HCT116 (cell line): ENCODE results near the gene C4orf36. TPM values are rescaled to one million over a fixed set of nuclear protein-coding genes. Genes with fewer than 3 reads are reported as not detected.

Experiments
- ATAC-seq: fragments of 200-7000 bp; cut with Tn5 transposase; 2 replicates; pipeline ENCODE4 v1.9.1; 2020; ENCODE audit warnings: mild to moderate bottlenecking, moderate library complexity
- BruUV-seq: library from RNA; stranded (reverse); fragments of 400-500 nt; replicated peaks from 2 replicates; lab custom pipeline; 2021; lab: Mats Ljungman, UMichigan
- CTCF ChIA-PET: fragments of 300-600 bp; sonication (Branson Sonifier 250); formaldehyde crosslinking; loops from one replicate; lab custom pipeline; 2021; ENCODE audit warnings: antibody characterized with exemption; lab: Charles Lee
- POLR2A ChIA-PET: fragments of 300-600, 350-600 bp; sonication (Branson Sonifier 250); formaldehyde crosslinking; loops from one replicate; lab custom pipeline; 2021; ENCODE audit warnings: antibody characterized with exemption; lab: Charles Lee
- RAD21 ChIA-PET, 2 experiments: fragments of 300-600 bp; sonication (Branson Sonifier 250); formaldehyde crosslinking; loops; one replicate each; lab custom pipeline; 2023; ENCODE audit warnings: low total read pairs in 2 of 2; ENCODE audit not compliant: uncharacterized antibody in 2 of 2, unreplicated experiment in 2 of 2, low non-redundant PET in 1 of 2; lab: Charles Lee
- DNase-seq: peaks from one replicate; pipeline ENCODE4 v3.0.0-alpha.2; 2010; ENCODE audit warnings: low read depth, low spot score
- H2AFZ ChIP-seq: fragments of 200-600 bp; shearing (Covaris generic), sonication (generic); 2 replicates; pipeline ENCODE4 v1.6.1; 2017; ENCODE audit warnings: low read depth, mixed run types, mixed read lengths, antibody characterized with exemption, low read length; ENCODE audit not compliant: poor library complexity, severe bottlenecking
- H3K27ac ChIP-seq: 2 replicates; pipeline ENCODE4 v1.5.1; 2012; ENCODE audit warnings: low read depth, low read length
- H3K27me3 ChIP-seq: fragments of 200-600 bp; sonication (generic); 2 replicates; pipeline ENCODE4 v1.6.1; 2016; ENCODE audit warnings: mixed run types, low read length, mixed read lengths; ENCODE audit not compliant: insufficient read depth
- H3K36me3 ChIP-seq, 2 experiments: fragments of 200-500 bp in 1 of 2; fragments of 200-600 bp in 1 of 2; sonication (Bioruptor generic) in 1 of 2; sonication (generic) in 1 of 2; 2 replicates each; pipeline versions ENCODE4 v1.5.1 to v1.6.1; 2014 to 2016; ENCODE audit warnings: low read length in 2 of 2, inconsistent platforms in 1 of 2, mixed read lengths in 1 of 2, mixed run types in 1 of 2; ENCODE audit not compliant: insufficient read depth in 2 of 2, control insufficient read depth in 1 of 2
- H3K4me1 ChIP-seq, 2 experiments: fragments of 200-600 bp in 1 of 2; sonication (generic) in 1 of 2; 2 replicates each; pipeline versions ENCODE4 v1.5.1 to v1.6.1; 2012 to 2017; ENCODE audit warnings: low read length in 2 of 2, inconsistent platforms in 1 of 2, mild to moderate bottlenecking in 1 of 2, mixed read lengths in 1 of 2, mixed run types in 1 of 2, moderate library complexity in 1 of 2; ENCODE audit not compliant: insufficient read depth in 2 of 2, control insufficient read depth in 1 of 2
- H3K4me2 ChIP-seq: fragments of 200-600 bp; sonication (generic); 2 replicates; pipeline ENCODE4 v1.6.1; 2017; ENCODE audit warnings: mixed run types, low read length, mixed read lengths
- H3K4me3 ChIP-seq, 2 experiments: fragments of 200-600 bp in 1 of 2; sonication (generic) in 1 of 2; replicated peaks in 1 of 2; 2 replicates each; pipeline ENCODE4 v1.5.1; 2011 to 2016; ENCODE audit warnings: low read length in 2 of 2, control low read depth in 1 of 2, low read depth in 1 of 2, mild to moderate bottlenecking in 1 of 2, mixed read lengths in 1 of 2, mixed run types in 1 of 2
- H3K79me2 ChIP-seq: fragments of 200-600 bp; sonication (generic); 2 replicates; pipeline ENCODE4 v1.6.1; 2017; ENCODE audit warnings: mild to moderate bottlenecking, mixed run types, low read length, moderate library complexity, mixed read lengths; ENCODE audit not compliant: insufficient read depth
- H3K9ac ChIP-seq: fragments of 200-600 bp; sonication (generic); 2 replicates; pipeline ENCODE4 v1.6.1; 2016; ENCODE audit warnings: low read length, mixed read lengths
- H3K9me2 ChIP-seq: fragments of 200-600 bp; sonication (generic), shearing (Covaris generic); 2 replicates; pipeline ENCODE4 v1.6.1; 2017; ENCODE audit warnings: mixed run types, mild to moderate bottlenecking, moderate library complexity; ENCODE audit not compliant: insufficient read depth
- H3K9me3 ChIP-seq, 2 experiments: fragments of 200-500 bp in 1 of 2; fragments of 200-600 bp in 1 of 2; sonication (Bioruptor generic) in 1 of 2; sonication (generic) in 1 of 2; 2 replicates each; pipeline ENCODE4 v1.6.1; 2014 to 2017; ENCODE audit warnings: low read length in 2 of 2, mixed read lengths in 2 of 2, inconsistent platforms in 1 of 2, low read depth in 1 of 2, mild to moderate bottlenecking in 1 of 2, mixed run types in 1 of 2, moderate library complexity in 1 of 2; ENCODE audit not compliant: control insufficient read depth in 1 of 2, insufficient read depth in 1 of 2
- H4K20me1 ChIP-seq: fragments of 200-600 bp; sonication (generic), shearing (Covaris generic); 2 replicates; pipeline ENCODE4 v1.6.1; 2017; ENCODE audit warnings: mixed run types, mild to moderate bottlenecking, moderate library complexity; ENCODE audit not compliant: insufficient read depth
- CBX3 ChIP-seq: IDR thresholded peaks from 2 replicates; pipeline ENCODE4 v1.6.1; 2012; ENCODE audit warnings: low read depth
- ELF1 ChIP-seq: IDR thresholded peaks from 2 replicates; pipeline ENCODE4 v1.6.1; 2012; ENCODE audit warnings: low read depth, borderline replicate concordance
- POLR2AphosphoS5 ChIP-seq: IDR thresholded peaks from 2 replicates; pipeline ENCODE4 v1.6.1; 2011; ENCODE audit warnings: mild to moderate bottlenecking, low read depth, low read length, moderate library complexity
- RAD21 ChIP-seq: IDR thresholded peaks from 2 replicates; pipeline ENCODE4 v1.6.1; 2012; ENCODE audit warnings: low read depth, mild to moderate bottlenecking
- SP1 ChIP-seq: IDR thresholded peaks from 2 replicates; pipeline ENCODE4 v1.6.1; 2012; ENCODE audit warnings: low read depth
- TCF7L2 ChIP-seq: IDR thresholded peaks from 2 replicates; pipeline ENCODE4 v1.7.0; 2011; ENCODE audit warnings: borderline replicate concordance, inconsistent platforms; ENCODE audit not compliant: insufficient read depth, insufficient read length; ENCODE audit errors: extremely low read depth
- YY1 ChIP-seq: IDR thresholded peaks from 2 replicates; pipeline ENCODE4 v1.6.1; 2011; ENCODE audit warnings: low read length, low read depth, moderate library complexity, mild to moderate bottlenecking; ENCODE audit not compliant: insufficient replicate concordance; ENCODE audit errors: extremely low read depth
- intact Hi-C: fragments of 100-400 bp; cut with micrococcal nuclease; formaldehyde crosslinking; loops from 2 replicates; pipeline ENCODE4 v1.10.0; 2022
- total RNA-seq: library from RNA; stranded (reverse); gene quantifications from one replicate; pipeline ENCODE4 v1.2.1, GENCODE V29; 2021; ENCODE audit not compliant: unreplicated experiment
- TF ChIP-seq, protein P1 (sequence below): IDR thresholded peaks from 2 replicates; pipeline ENCODE4 v1.6.1; 2012
- TF ChIP-seq, protein P2 (sequence below): IDR thresholded peaks from 2 replicates; pipeline ENCODE4 v1.6.1; 2011; ENCODE audit warnings: mild to moderate bottlenecking, low read length, moderate library complexity; ENCODE audit not compliant: insufficient replicate concordance; ENCODE audit errors: extremely low read depth
- TF ChIP-seq, protein P3 (sequence below): IDR thresholded peaks from 2 replicates; pipeline ENCODE4 v1.6.1; 2012; ENCODE audit warnings: low read depth
- TF ChIP-seq, protein P4 (sequence below): IDR thresholded peaks from 2 replicates; pipeline ENCODE4 v1.6.1; 2012

The C4orf36 gene
- total RNA-seq, 1 experiment from 2014 or later: 1.8 TPM

DNA sequence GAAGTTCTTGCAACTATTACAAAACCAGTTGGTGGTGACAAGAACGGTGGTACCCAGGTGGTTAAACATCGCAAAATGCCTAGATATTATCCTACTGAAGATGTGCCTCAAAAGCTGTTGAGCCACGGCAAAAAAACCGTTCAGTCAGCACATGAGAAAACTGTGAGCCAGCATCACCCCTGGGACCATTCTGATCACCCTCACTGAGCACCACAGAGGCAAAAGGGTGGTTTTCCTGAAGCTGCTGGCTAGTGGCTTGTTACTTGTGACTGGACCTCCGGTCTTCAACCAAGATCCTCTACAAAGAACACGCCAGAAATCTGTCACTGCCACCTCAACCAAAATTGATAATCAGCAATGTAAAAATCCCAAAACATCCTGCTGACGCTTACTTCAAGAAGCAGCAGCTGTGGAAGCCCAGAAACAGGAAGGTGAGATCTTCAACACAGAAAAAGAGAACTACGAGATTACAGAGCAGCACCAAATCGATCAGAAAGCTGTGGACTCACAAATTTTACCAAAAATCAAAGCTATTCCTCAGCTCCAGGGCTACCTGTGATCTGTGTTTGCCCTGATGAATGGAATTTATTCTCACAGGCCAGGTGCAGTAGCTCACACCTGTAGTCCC, 21.7 kb downstream of the C4orf36 start:
- Histone ChIP-seq H3K4me2 (no peak overlapping the region), H3K9ac (no peak overlapping the region), H2AFZ (no peak overlapping the region), H3K79me2 (no peaks in the 10 kb centered on the region), H3K4me3 (no peak overlapping the region), H3K9me3 (no peaks in the 10 kb centered on the region), H4K20me1 (no peaks in the 10 kb centered on the region), H3K27ac (no peak overlapping the region), H3K36me3 (no peaks in the 10 kb centered on the region), H3K4me1 (no peaks in the 10 kb centered on the region), H3K9me2 (no peaks in the 10 kb centered on the region), H3K27me3 (no peaks in the 10 kb centered on the region)
- ATAC-seq (no peak), DNase-seq (no peak)
- ChIA-PET POLR2A (no interaction called here), CTCF (no interaction called here), RAD21 (no interaction called here)
- intact Hi-C loops: no loop called here
- no TSS peak for BruUV-seq
- TF ChIP-seq, protein P1, sequence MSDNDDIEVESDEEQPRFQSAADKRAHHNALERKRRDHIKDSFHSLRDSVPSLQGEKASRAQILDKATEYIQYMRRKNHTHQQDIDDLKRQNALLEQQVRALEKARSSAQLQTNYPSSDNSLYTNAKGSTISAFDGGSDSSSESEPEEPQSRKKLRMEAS: no peak
- TF ChIP-seq TCF7L2 (no peak), YY1 (no peak), POLR2AphosphoS5 (no peak), SP1 (no peak), ELF1 (no peak), RAD21 (no peak), CBX3 (no peak)
- TF ChIP-seq, protein P2, sequence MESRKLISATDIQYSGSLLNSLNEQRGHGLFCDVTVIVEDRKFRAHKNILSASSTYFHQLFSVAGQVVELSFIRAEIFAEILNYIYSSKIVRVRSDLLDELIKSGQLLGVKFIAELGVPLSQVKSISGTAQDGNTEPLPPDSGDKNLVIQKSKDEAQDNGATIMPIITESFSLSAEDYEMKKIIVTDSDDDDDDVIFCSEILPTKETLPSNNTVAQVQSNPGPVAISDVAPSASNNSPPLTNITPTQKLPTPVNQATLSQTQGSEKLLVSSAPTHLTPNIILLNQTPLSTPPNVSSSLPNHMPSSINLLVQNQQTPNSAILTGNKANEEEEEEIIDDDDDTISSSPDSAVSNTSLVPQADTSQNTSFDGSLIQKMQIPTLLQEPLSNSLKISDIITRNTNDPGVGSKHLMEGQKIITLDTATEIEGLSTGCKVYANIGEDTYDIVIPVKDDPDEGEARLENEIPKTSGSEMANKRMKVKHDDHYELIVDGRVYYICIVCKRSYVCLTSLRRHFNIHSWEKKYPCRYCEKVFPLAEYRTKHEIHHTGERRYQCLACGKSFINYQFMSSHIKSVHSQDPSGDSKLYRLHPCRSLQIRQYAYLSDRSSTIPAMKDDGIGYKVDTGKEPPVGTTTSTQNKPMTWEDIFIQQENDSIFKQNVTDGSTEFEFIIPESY: no peak
- TF ChIP-seq, protein P3, sequence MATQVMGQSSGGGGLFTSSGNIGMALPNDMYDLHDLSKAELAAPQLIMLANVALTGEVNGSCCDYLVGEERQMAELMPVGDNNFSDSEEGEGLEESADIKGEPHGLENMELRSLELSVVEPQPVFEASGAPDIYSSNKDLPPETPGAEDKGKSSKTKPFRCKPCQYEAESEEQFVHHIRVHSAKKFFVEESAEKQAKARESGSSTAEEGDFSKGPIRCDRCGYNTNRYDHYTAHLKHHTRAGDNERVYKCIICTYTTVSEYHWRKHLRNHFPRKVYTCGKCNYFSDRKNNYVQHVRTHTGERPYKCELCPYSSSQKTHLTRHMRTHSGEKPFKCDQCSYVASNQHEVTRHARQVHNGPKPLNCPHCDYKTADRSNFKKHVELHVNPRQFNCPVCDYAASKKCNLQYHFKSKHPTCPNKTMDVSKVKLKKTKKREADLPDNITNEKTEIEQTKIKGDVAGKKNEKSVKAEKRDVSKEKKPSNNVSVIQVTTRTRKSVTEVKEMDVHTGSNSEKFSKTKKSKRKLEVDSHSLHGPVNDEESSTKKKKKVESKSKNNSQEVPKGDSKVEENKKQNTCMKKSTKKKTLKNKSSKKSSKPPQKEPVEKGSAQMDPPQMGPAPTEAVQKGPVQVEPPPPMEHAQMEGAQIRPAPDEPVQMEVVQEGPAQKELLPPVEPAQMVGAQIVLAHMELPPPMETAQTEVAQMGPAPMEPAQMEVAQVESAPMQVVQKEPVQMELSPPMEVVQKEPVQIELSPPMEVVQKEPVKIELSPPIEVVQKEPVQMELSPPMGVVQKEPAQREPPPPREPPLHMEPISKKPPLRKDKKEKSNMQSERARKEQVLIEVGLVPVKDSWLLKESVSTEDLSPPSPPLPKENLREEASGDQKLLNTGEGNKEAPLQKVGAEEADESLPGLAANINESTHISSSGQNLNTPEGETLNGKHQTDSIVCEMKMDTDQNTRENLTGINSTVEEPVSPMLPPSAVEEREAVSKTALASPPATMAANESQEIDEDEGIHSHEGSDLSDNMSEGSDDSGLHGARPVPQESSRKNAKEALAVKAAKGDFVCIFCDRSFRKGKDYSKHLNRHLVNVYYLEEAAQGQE: no peak
- TF ChIP-seq, protein P4, sequence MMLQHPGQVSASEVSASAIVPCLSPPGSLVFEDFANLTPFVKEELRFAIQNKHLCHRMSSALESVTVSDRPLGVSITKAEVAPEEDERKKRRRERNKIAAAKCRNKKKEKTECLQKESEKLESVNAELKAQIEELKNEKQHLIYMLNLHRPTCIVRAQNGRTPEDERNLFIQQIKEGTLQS: no peak
